ENCODE data around the gene UBLCP1. TPM values are rescaled to one million over a fixed set of nuclear protein-coding genes. Genes with fewer than 3 reads are reported as not detected.

UBLCP1 gene
- total and polyA plus RNA-seq, 2 donors (not counting 1 experiment from before 2014, with no cell fraction given), result 9.6 to 25.1 TPM

Small RNAs within 50 kb of the gene (small RNA-seq; reads per million reads assigned to genes)
- gene RF00263 (ENCODE audit: insufficient read length, low read depth, low replicate concordance) (0.57 reads per million), gene RNU4ATAC2P (ENCODE audit: insufficient read length, low read depth, low replicate concordance) (not detected)

Other genes with a start within 250 kb of the UBLCP1 start
- gene EBF1, start 163.4 kb upstream of the UBLCP1 start, total RNA-seq, result 257 and 260 TPM in 2 replicates
- 56.1 and 65.0 TPM in 2 replicates for gene EBF1, start 163.4 kb upstream of the UBLCP1 start, polyA plus RNA-seq
- 56.0 and 57.2 TPM in 2 replicates for gene RNF145, start 53.7 kb upstream of the UBLCP1 start, total RNA-seq
- gene RNF145, start 53.7 kb upstream of the UBLCP1 start, polyA plus RNA-seq, result 24.5 and 51.9 TPM in 2 replicates
- gene IL12B, start 67.2 kb downstream of the UBLCP1 start, total RNA-seq, result 0.10 and 0.17 TPM in 2 replicates
- gene IL12B, start 67.2 kb downstream of the UBLCP1 start, polyA plus RNA-seq, result 0.07 and 0.15 TPM in 2 replicates